Measurements from ENCODE around the gene MICAL2.

Gene MICAL2

GRCh38 chr11:12067796-12068357 is 42.5 kb upstream of the MICAL2 start:
- FAIRE-seq (no peak), DNase-seq (ENCODE audit: insufficient read length, low spot score) (no peak)
- no peak for TF ChIP-seq PAX5 (IDR thresholded peaks at IDR 0.05; ENCODE audit: insufficient read depth, low read length, severe bottlenecking)
- TF ChIP-seq SPI1 (IDR thresholded peaks at IDR 0.05; ENCODE audit: low read depth, low read length): no peak
- TF ChIP-seq TAF1 (IDR thresholded peaks at IDR 0.05; ENCODE audit: low read depth, low read length): no peak
- no peak for TF ChIP-seq POU2F2 (IDR thresholded peaks at IDR 0.05; ENCODE audit: low read depth, low read length)
- TF ChIP-seq POLR2AphosphoS5 (IDR thresholded peaks at IDR 0.05; ENCODE audit: low read depth, low read length): no peak
- no peak for TF ChIP-seq POLR2A (IDR thresholded peaks at IDR 0.05; ENCODE audit: low read depth, low read length)

GRCh38 chr11:12069066-12069676 is 41.2 kb upstream of the MICAL2 start:
- DNase-seq (ENCODE audit: insufficient read length, low spot score) (no peak), FAIRE-seq (no peak)
- TF ChIP-seq TAF1 (IDR thresholded peaks at IDR 0.05; ENCODE audit: low read depth, low read length) (no peak), POLR2AphosphoS5 (IDR thresholded peaks at IDR 0.05; ENCODE audit: low read depth, low read length) (no peak), SPI1 (IDR thresholded peaks at IDR 0.05; ENCODE audit: low read depth, low read length) (no peak), POU2F2 (IDR thresholded peaks at IDR 0.05; ENCODE audit: low read depth, low read length) (no peak), POLR2A (IDR thresholded peaks at IDR 0.05; ENCODE audit: low read depth, low read length) (no peak), PAX5 (IDR thresholded peaks at IDR 0.05; ENCODE audit: insufficient read depth, low read length, severe bottlenecking) (no peak)

- TF ChIP-seq POLR2A (IDR thresholded peaks at IDR 0.05; ENCODE audit: low read depth, low read length) (no peak), POLR2AphosphoS5 (IDR thresholded peaks at IDR 0.05; ENCODE audit: low read depth, low read length) (no peak), SPI1 (IDR thresholded peaks at IDR 0.05; ENCODE audit: low read depth, low read length) (no peak), POU2F2 (IDR thresholded peaks at IDR 0.05; ENCODE audit: low read depth, low read length) (no peak), PAX5 (IDR thresholded peaks at IDR 0.05; ENCODE audit: insufficient read depth, low read length, severe bottlenecking) (no peak), TAF1 (IDR thresholded peaks at IDR 0.05; ENCODE audit: low read depth, low read length) (no peak)
- DNase-seq (ENCODE audit: insufficient read length, low spot score) (no peak), FAIRE-seq (no peak)
Observed at GRCh38 chr11:12070446-12071267, 39.7 kb upstream of the MICAL2 start.

- DNase-seq (ENCODE audit: insufficient read length, low spot score) (no peak), FAIRE-seq (no peak)
- no peak for TF ChIP-seq POLR2AphosphoS5 (IDR thresholded peaks at IDR 0.05; ENCODE audit: low read depth, low read length)
- TF ChIP-seq POLR2A (IDR thresholded peaks at IDR 0.05; ENCODE audit: low read depth, low read length): no peak
- TF ChIP-seq SPI1 (IDR thresholded peaks at IDR 0.05; ENCODE audit: low read depth, low read length): no peak
- no peak for TF ChIP-seq PAX5 (IDR thresholded peaks at IDR 0.05; ENCODE audit: insufficient read depth, low read length, severe bottlenecking)
Observed at GRCh38 chr11:12071574-12071973, 38.8 kb upstream of the MICAL2 start.

GRCh38 chr11:12073436-12073835 is 37.0 kb upstream of the MICAL2 start:
- TF ChIP-seq SPI1 (IDR thresholded peaks at IDR 0.05; ENCODE audit: low read depth, low read length): no peak
- TF ChIP-seq TAF1 (IDR thresholded peaks at IDR 0.05; ENCODE audit: low read depth, low read length): no peak
- no peak for TF ChIP-seq POLR2AphosphoS5 (IDR thresholded peaks at IDR 0.05; ENCODE audit: low read depth, low read length)
- TF ChIP-seq POU2F2 (IDR thresholded peaks at IDR 0.05; ENCODE audit: low read depth, low read length): no peak
- no peak for TF ChIP-seq PAX5 (IDR thresholded peaks at IDR 0.05; ENCODE audit: insufficient read depth, low read length, severe bottlenecking)
- no peak for TF ChIP-seq POLR2A (IDR thresholded peaks at IDR 0.05; ENCODE audit: low read depth, low read length)
- FAIRE-seq: no peak

GRCh38 chr11:12073886-12074285 is 36.5 kb upstream of the MICAL2 start:
- TF ChIP-seq POLR2AphosphoS5 (IDR thresholded peaks at IDR 0.05; ENCODE audit: low read depth, low read length): no peak
- TF ChIP-seq SPI1 (IDR thresholded peaks at IDR 0.05; ENCODE audit: low read depth, low read length): no peak
- no peak for TF ChIP-seq POLR2A (IDR thresholded peaks at IDR 0.05; ENCODE audit: low read depth, low read length)
- no peak for TF ChIP-seq PAX5 (IDR thresholded peaks at IDR 0.05; ENCODE audit: insufficient read depth, low read length, severe bottlenecking)
- FAIRE-seq (no peak), DNase-seq (ENCODE audit: insufficient read length, low spot score) (no peak)

More at GRCh38 chr11:12073436-12073835, 37.0 kb upstream of the MICAL2 start:
- DNase-seq (ENCODE audit: insufficient read length, low spot score): no peak

- TF ChIP-seq SPI1 (IDR thresholded peaks at IDR 0.05; ENCODE audit: low read depth, low read length) (no peak), POU2F2 (IDR thresholded peaks at IDR 0.05; ENCODE audit: low read depth, low read length) (no peak), PAX5 (IDR thresholded peaks at IDR 0.05; ENCODE audit: insufficient read depth, low read length, severe bottlenecking) (no peak), POLR2A (IDR thresholded peaks at IDR 0.05; ENCODE audit: low read depth, low read length) (no peak), TAF1 (IDR thresholded peaks at IDR 0.05; ENCODE audit: low read depth, low read length) (no peak), POLR2AphosphoS5 (IDR thresholded peaks at IDR 0.05; ENCODE audit: low read depth, low read length) (no peak)
- DNase-seq (ENCODE audit: insufficient read length, low spot score) (no peak), FAIRE-seq (no peak)
Observed at GRCh38 chr11:12074529-12075195, 35.7 kb upstream of the MICAL2 start.

GRCh38 chr11:12075291-12075690 is 35.1 kb upstream of the MICAL2 start:
- DNase-seq (ENCODE audit: insufficient read length, low spot score) (no peak), FAIRE-seq (no peak)
- TF ChIP-seq POLR2A (IDR thresholded peaks at IDR 0.05; ENCODE audit: low read depth, low read length) (no peak), POLR2AphosphoS5 (IDR thresholded peaks at IDR 0.05; ENCODE audit: low read depth, low read length) (no peak), POU2F2 (IDR thresholded peaks at IDR 0.05; ENCODE audit: low read depth, low read length) (no peak), TAF1 (IDR thresholded peaks at IDR 0.05; ENCODE audit: low read depth, low read length) (no peak), SPI1 (IDR thresholded peaks at IDR 0.05; ENCODE audit: low read depth, low read length) (no peak), PAX5 (IDR thresholded peaks at IDR 0.05; ENCODE audit: insufficient read depth, low read length, severe bottlenecking) (no peak)
